Stromal cell of bone marrow (primary cell): Measurements from ENCODE around the gene MRPL17.

Experiments used
- DNase-seq: peaks from one replicate; pipeline ENCODE4 v3.0.0-alpha.2; 2012; ENCODE audit warnings: low read depth

MRPL17 gene

GRCh38 chr11:6654281-6655019, 28.7 kb downstream of the MRPL17 start:
- DNase-seq: no peak

- no peak for DNase-seq
Observed at GRCh38 chr11:6653656-6654055, 29.5 kb downstream of the MRPL17 start.

- DNase-seq: no peak
Observed at GRCh38 chr11:6653097-6653496, 30.0 kb downstream of the MRPL17 start.

GRCh38 chr11:6652182-6652581, 31.0 kb downstream of the MRPL17 start:
- DNase-seq: no peak

- no peak for DNase-seq
Observed at GRCh38 chr11:6650980-6651379, 32.2 kb downstream of the MRPL17 start.

- no peak for DNase-seq
Observed at GRCh38 chr11:6650104-6650503, 33.0 kb downstream of the MRPL17 start.

GRCh38 chr11:6648501-6648900, 34.6 kb downstream of the MRPL17 start:
- DNase-seq: no peak

- no peak for DNase-seq
Observed at GRCh38 chr11:6647836-6648235, 35.3 kb downstream of the MRPL17 start.

GRCh38 chr11:6646918-6647679, 36.0 kb downstream of the MRPL17 start:
- no peak for DNase-seq

- no peak for DNase-seq
Observed at GRCh38 chr11:6646576-6646917, 36.6 kb downstream of the MRPL17 start.

GRCh38 chr11:6646071-6646470, 37.1 kb downstream of the MRPL17 start:
- peak; percentile 63 for DNase-seq

GRCh38 chr11:6642957-6643356, 40.2 kb downstream of the MRPL17 start:
- no peak for DNase-seq

- no peak for DNase-seq
Observed at GRCh38 chr11:6640985-6641701, 42.0 kb downstream of the MRPL17 start.

GRCh38 chr11:6640036-6640984, 42.8 kb downstream of the MRPL17 start:
- DNase-seq: no peak

- DNase-seq: no peak
Observed at GRCh38 chr11:6638429-6638828, 44.7 kb downstream of the MRPL17 start.

- peak; percentile 45 for DNase-seq
Observed at GRCh38 chr11:6637871-6638270, 45.3 kb downstream of the MRPL17 start.

GRCh38 chr11:6636480-6636879, 46.7 kb downstream of the MRPL17 start:
- DNase-seq: no peak

GRCh38 chr11:6635082-6635932, 47.8 kb downstream of the MRPL17 start:
- no peak for DNase-seq

- DNase-seq: no peak
Observed at GRCh38 chr11:6634534-6634933, 48.6 kb downstream of the MRPL17 start.

GRCh38 chr11:6633422-6634408, 49.4 kb downstream of the MRPL17 start:
- DNase-seq: no peak
